Lung (tissue), 12 donors: ENCODE measurements around the gene RNU7-1. TPM values are rescaled to one million over a fixed set of nuclear protein-coding genes. Genes with fewer than 3 reads are reported as not detected.

ENCODE experiments used
- ATAC-seq: fragments of 200-7000 bp; cut with Tn5 transposase; one replicate; pipeline ENCODE4 v1.9.1; 2020; ENCODE audit warnings: moderate number of reproducible peaks; ENCODE audit not compliant: insufficient read depth, low FRiP score
- DNase-seq, 3 donors: peaks; one replicate each; pipeline ENCODE4 v3.0.0-alpha.2; 2013 to 2017
- H3K27ac ChIP-seq, 2 donors: one replicate each; pipeline ENCODE4 v1.5.1; 2013; ENCODE audit warnings: mild to moderate bottlenecking in 2 of 2, moderate library complexity in 2 of 2, control low read depth in 1 of 2, inconsistent platforms in 1 of 2, low read depth in 1 of 2, low read length in 1 of 2
- H3K27me3 ChIP-seq, 3 donors: one replicate each; pipeline ENCODE4 v1.5.1; 2013; ENCODE audit warnings: low read length in 2 of 3; ENCODE audit not compliant: control insufficient read depth in 3 of 3, insufficient read depth in 3 of 3
- H3K36me3 ChIP-seq, 4 donors: one replicate each; pipeline ENCODE4 v1.5.1; 2013; ENCODE audit warnings: low read length in 4 of 4, mild to moderate bottlenecking in 1 of 4, moderate library complexity in 1 of 4; ENCODE audit not compliant: control insufficient read depth in 4 of 4, insufficient read depth in 4 of 4
- H3K4me1 ChIP-seq, 5 donors: one replicate each; pipeline ENCODE4 v1.5.1; 2013; ENCODE audit warnings: low read length in 5 of 5, mild to moderate bottlenecking in 2 of 5, moderate library complexity in 1 of 5; ENCODE audit not compliant: control insufficient read depth in 5 of 5, insufficient read depth in 5 of 5
- H3K4me3 ChIP-seq: one replicate; pipeline ENCODE4 v1.5.1; 2013; ENCODE audit warnings: mild to moderate bottlenecking, control low read depth, moderate library complexity
- H3K9ac ChIP-seq, 2 donors: one replicate each; pipeline ENCODE4 v1.5.1; 2013; ENCODE audit warnings: low read length in 2 of 2, control low read depth in 1 of 2; ENCODE audit not compliant: insufficient read depth in 1 of 2
- H3K9me3 ChIP-seq, 4 donors: one replicate each; pipeline ENCODE4 v1.5.1; 2013; ENCODE audit warnings: low read length in 3 of 4, mild to moderate bottlenecking in 1 of 4, moderate library complexity in 1 of 4; ENCODE audit not compliant: control insufficient read depth in 4 of 4, insufficient read depth in 3 of 4
- CTCF ChIP-seq: IDR thresholded peaks from 2 replicates; pipeline ENCODE4 v1.5.1; 2012; ENCODE audit warnings: mild to moderate bottlenecking; ENCODE audit errors: control extremely low read depth, extremely low read depth
- WGBS, 2 donors: extraction: QIAGEN DNeasy Blood & Tissue Kit; methylation state at CpG; one replicate each; pipeline ENCODE4 v1.1.7; 2013; 5-methylcytosine and 5-hydroxymethylcytosine counted together
- polyA plus RNA-seq, 2 donors: library from polyadenylated mRNA; stranded (reverse); fragments of 200-250 nt; gene quantifications; one replicate each; pipeline ENCODE4 v1.2.1, GENCODE V29; 2013
- total RNA-seq, 2 donors: library from RNA; depleted of rRNA in 1 of 2; stranded (reverse); fragments of >200 nt in 1 of 2; gene quantifications; one replicate each; pipeline ENCODE4 v1.2.1, GENCODE V29; 2014 to 2021
- donor health status: control.
- donor health status: control.
- donor health status: Bipolar disorder and iron deficiency.
- donor health status: healthy.
- donor health status: DM: yes; HTN: yes; CAD: no.

The RNU7-1 gene
- total and polyA plus RNA-seq, 4 donors = not detected

- 87 to 90% methylated on average over 12 of the region's 12 CpGs for WGBS, 2 donors
- Histone ChIP-seq H3K9me3 (no peaks in the 10 kb centered on the region), H3K4me1 (peaks cover 4 to 35% (median 14%) of the 10 kb centered on the region in 5 donors), H3K27me3 (no peaks in the 10 kb centered on the region), H3K27ac (no peak overlapping the region), H3K36me3 (peaks cover 0 to 36% (median 25%) of the 10 kb centered on the region in 4 donors), H3K4me3 (no peak overlapping the region), H3K9ac (no peak overlapping the region)
- no peak for ATAC-seq
- no peak for TF ChIP-seq CTCF
- DNase-seq = peak in 1 of 3 donors; percentile 10
Measured at GRCh38 chr12:6941782-6942181, 1.8 kb upstream of the RNU7-1 start.

- H3K4me3 ChIP-seq = no peak overlapping the region
- H3K36me3 ChIP-seq = peaks cover 0 to 37% (median 24%) of the 10 kb centered on the region in 4 donors
- WGBS, 2 donors = 85 to 87% methylated on average over 11 of the region's 11 CpGs
- H3K27ac ChIP-seq = peak overlapping the region in 1 of 2 donors; percentile 71
- no peaks in the 10 kb centered on the region for H3K27me3 ChIP-seq
- DNase-seq (peak in 1 of 3 donors; percentile 45), ATAC-seq (no peak)
- H3K9me3 ChIP-seq = no peaks in the 10 kb centered on the region
- H3K4me1 ChIP-seq = peaks cover 1 to 31% (median 13%) of the 10 kb centered on the region in 5 donors
- no peak for TF ChIP-seq CTCF
- no peak overlapping the region for H3K9ac ChIP-seq
Measured at GRCh38 chr12:6942331-6942665, 1.3 kb upstream of the RNU7-1 start.

- H3K9ac ChIP-seq = peak overlapping the region in 1 of 2 donors; percentile 96
- peaks cover 0 to 22% (median 12%) of the 10 kb centered on the region in 5 donors for H3K4me1 ChIP-seq
- peak; percentile 90 to 97 (median 96) for DNase-seq
- H3K27me3 ChIP-seq = no peaks in the 10 kb centered on the region
- WGBS, 2 donors = 1% methylated on average over 13 of the region's 13 CpGs
- ATAC-seq = peak; percentile 42
- no peak overlapping the region for H3K4me3 ChIP-seq
- peaks cover 0 to 37% (median 23%) of the 10 kb centered on the region in 4 donors for H3K36me3 ChIP-seq
- H3K9me3 ChIP-seq = no peaks in the 10 kb centered on the region
- TF ChIP-seq CTCF = no peak
- H3K27ac ChIP-seq = peak overlapping the region; percentile 71 to 95
Measured at GRCh38 chr12:6943389-6943721, 261 bp upstream of the RNU7-1 start.
